BLaER1 treated with 17β-estradiol and CSF1 and Interleukin-3, amounts not matched to agents 10 nM and 100 nM (cell line): ENCODE measurements around the gene AGPAT1.

ENCODE experiments used
- H3K27ac ChIP-seq, 11 experiments: shearing (Covaris generic); formaldehyde crosslinking; 2 replicates each; pipeline ENCODE4 v1.8.1; 2022
- H3K27me3 ChIP-seq, 11 experiments: shearing (Covaris generic); formaldehyde crosslinking; 2 replicates each; pipeline ENCODE4 v1.8.1; 2022
- H3K36me3 ChIP-seq, 11 experiments: shearing (Covaris generic); formaldehyde crosslinking; 2 replicates each; pipeline ENCODE4 v1.8.1; 2022
- H3K4me1 ChIP-seq, 10 experiments: shearing (Covaris generic); formaldehyde crosslinking; 2 replicates each; pipeline ENCODE4 v1.8.1; 2022
- H3K4me2 ChIP-seq, 11 experiments: shearing (Covaris generic); formaldehyde crosslinking; 2 replicates each; pipeline ENCODE4 v1.8.1; 2022
- H3K4me3 ChIP-seq, 10 experiments: shearing (Covaris generic); formaldehyde crosslinking; 2 replicates each; pipeline ENCODE4 v1.8.1; 2022
- H3K9ac ChIP-seq, 11 experiments: shearing (Covaris generic); formaldehyde crosslinking; 2 replicates each; pipeline ENCODE4 v1.8.1; 2022
- H3K9me3 ChIP-seq, 11 experiments: shearing (Covaris generic); formaldehyde crosslinking; replicated peaks in 1 of 11; 2 replicates each; pipeline ENCODE4 v1.8.1; 2022
- H4K20me1 ChIP-seq, 11 experiments: shearing (Covaris generic); formaldehyde crosslinking; 2 replicates each; pipeline ENCODE4 v1.8.1; 2022
- Cebpa-rat ChIP-seq, 11 experiments: shearing (Covaris generic); IDR thresholded peaks; 2 replicates each; pipeline ENCODE4 v1.8.1; 2022

AGPAT1 gene

GRCh38 chr6:32177788-32178546 lies 2.1 kb upstream of the AGPAT1 start, which contains the start of gene RNF5:
Gene RNF5, plus strand, starts transcription at chr6:32178405. Its CDS starts 107 bp downstream, at chr6:32178512.
- peak within 1 kb of the TSS; percentile 92 to 99 (median 96) for H3K4me2 ChIP-seq
- H3K27me3 ChIP-seq: no peaks in the 10 kb centered on the region
- no peak for TF ChIP-seq Cebpa-rat (IDR thresholded peaks at IDR 0.05)
- H3K36me3 ChIP-seq: peaks cover 24 to 37% (median 34%) of the 10 kb centered on the region in 11 experiments
- peak within 1 kb of the TSS; percentile 80 to 94 (median 90) for H3K27ac ChIP-seq
- H3K9me3 ChIP-seq: no peaks in the 10 kb centered on the region
- peak within 1 kb of the TSS; percentile 73 to 90 (median 82) for H3K4me3 ChIP-seq
- H4K20me1 ChIP-seq: peaks cover 0 to 8% (median 0%) of the 10 kb centered on the region in 11 experiments; a peak in 2 of 22 replicates
- H3K4me1 ChIP-seq: peaks cover 56 to 84% (median 77%) of the 10 kb centered on the region in 10 experiments
- H3K9ac ChIP-seq: peak within 1 kb of the TSS; percentile 81 to 92 (median 90)

- Histone ChIP-seq H3K9ac (peak overlapping the region; percentile 81 to 92 (median 90)), H4K20me1 (peaks cover 0 to under 1% (median 0%) of the 10 kb centered on the region in 11 experiments; a peak in 1 of 22 replicates), H3K4me2 (peak overlapping the region; percentile 88 to 98 (median 92)), H3K36me3 (peaks cover 17 to 30% (median 27%) of the 10 kb centered on the region in 11 experiments), H3K9me3 (no peaks in the 10 kb centered on the region), H3K4me1 (peaks cover 61 to 83% (median 77%) of the 10 kb centered on the region in 10 experiments), H3K27ac (peak overlapping the region; percentile 80 to 94 (median 90)), H3K27me3 (no peaks in the 10 kb centered on the region), H3K4me3 (peak overlapping the region; percentile 73 to 90 (median 82))
- no peak for TF ChIP-seq Cebpa-rat (IDR thresholded peaks at IDR 0.05)
Observed at GRCh38 chr6:32177183-32177787, 1.4 kb upstream of the AGPAT1 start.

- Histone ChIP-seq H3K27me3 (no peaks in the 10 kb centered on the region), H3K36me3 (peaks cover 12 to 25% (median 21%) of the 10 kb centered on the region in 11 experiments), H3K27ac (peak overlapping the region; percentile 80 to 94 (median 90)), H3K9me3 (no peaks in the 10 kb centered on the region), H3K4me1 (peaks cover 61 to 80% (median 73%) of the 10 kb centered on the region in 10 experiments), H4K20me1 (no peaks in the 10 kb centered on the region; a peak in 1 of 22 replicates), H3K4me3 (peak overlapping the region; percentile 73 to 90 (median 82)), H3K4me2 (peak overlapping the region; percentile 88 to 98 (median 92)), H3K9ac (peak overlapping the region; percentile 81 to 92 (median 90))
- TF ChIP-seq Cebpa-rat (IDR thresholded peaks at IDR 0.05): no peak
Observed at GRCh38 chr6:32176476-32177182, 745 bp upstream of the AGPAT1 start.

GRCh38 chr6:32175322-32175710 lies 568 bp downstream of the AGPAT1 start:
- Histone ChIP-seq H3K9me3 (no peaks in the 10 kb centered on the region), H3K9ac (peak overlapping the region; percentile 86 to 92 (median 90)), H3K27me3 (no peaks in the 10 kb centered on the region), H3K4me3 (peak overlapping the region; percentile 73 to 90 (median 82)), H3K4me2 (peak overlapping the region; percentile 92 to 100 (median 98)), H3K27ac (peak overlapping the region; percentile 78 to 94 (median 86)), H3K36me3 (peaks cover 11 to 25% (median 19%) of the 10 kb centered on the region in 11 experiments), H3K4me1 (peaks cover 61 to 69% (median 63%) of the 10 kb centered on the region in 10 experiments), H4K20me1 (no peaks in the 10 kb centered on the region; a peak in 1 of 22 replicates)
- TF ChIP-seq Cebpa-rat (IDR thresholded peaks at IDR 0.05): no peak

- peaks cover 18 to 25% (median 21%) of the 10 kb centered on the region in 11 experiments for H3K36me3 ChIP-seq
- H3K4me2 ChIP-seq: peak overlapping the region; percentile 92 to 100 (median 98)
- no peak overlapping the region for H3K9ac ChIP-seq
- peaks cover 52 to 64% (median 54%) of the 10 kb centered on the region in 10 experiments for H3K4me1 ChIP-seq
- H3K4me3 ChIP-seq: peak overlapping the region in 5 of 10 experiments; percentile 79 to 90 (median 86); a peak in 6 of 20 replicates
- no peaks in the 10 kb centered on the region; a peak in 1 of 22 replicates for H4K20me1 ChIP-seq
- H3K27ac ChIP-seq: no peak overlapping the region
- H3K27me3 ChIP-seq: no peaks in the 10 kb centered on the region
- no peaks in the 10 kb centered on the region for H3K9me3 ChIP-seq
- TF ChIP-seq Cebpa-rat (IDR thresholded peaks at IDR 0.05): no peak
Observed at GRCh38 chr6:32174416-32174815, 1.5 kb downstream of the AGPAT1 start.

GRCh38 chr6:32173051-32173727 lies 2.7 kb downstream of the AGPAT1 start:
- Histone ChIP-seq H3K27ac (peak overlapping the region in 7 of 11 experiments; percentile 12 to 56 (median 27); a peak in 11 of 22 replicates), H3K9me3 (no peaks in the 10 kb centered on the region), H3K9ac (peak overlapping the region in 6 of 11 experiments; percentile 0 to 20 (median 6); a peak in 4 of 22 replicates), H4K20me1 (peaks cover 0 to 6% (median 0%) of the 10 kb centered on the region in 11 experiments; a peak in 2 of 22 replicates), H3K4me3 (peak overlapping the region in 1 of 10 experiments; percentile 11; a peak in 2 of 20 replicates), H3K4me1 (peaks cover 47 to 58% (median 49%) of the 10 kb centered on the region in 10 experiments), H3K27me3 (no peaks in the 10 kb centered on the region), H3K4me2 (peak overlapping the region; percentile 3 to 100 (median 97); a peak in 21 of 22 replicates), H3K36me3 (peaks cover 29 to 36% (median 33%) of the 10 kb centered on the region in 11 experiments)
- TF ChIP-seq Cebpa-rat (IDR thresholded peaks at IDR 0.05): no peak

GRCh38 chr6:32171234-32171633 lies 4.7 kb downstream of the AGPAT1 start:
- Histone ChIP-seq H3K9ac (no peak overlapping the region), H3K36me3 (peaks cover 48 to 56% (median 52%) of the 10 kb centered on the region in 11 experiments)

GRCh38 chr6:32170294-32170693 lies 5.6 kb downstream of the AGPAT1 start:
- Histone ChIP-seq H3K36me3 (peaks cover 49 to 65% (median 58%) of the 10 kb centered on the region in 11 experiments), H3K9me3 (no peaks in the 10 kb centered on the region), H3K9ac (no peak overlapping the region), H3K4me3 (no peak overlapping the region), H3K27ac (no peak overlapping the region), H3K4me2 (no peak overlapping the region; a peak in 1 of 22 replicates), H4K20me1 (peaks cover 0 to 29% (median 0%) of the 10 kb centered on the region in 11 experiments; a peak in 2 of 22 replicates), H3K4me1 (peaks cover 29 to 45% (median 37%) of the 10 kb centered on the region in 10 experiments), H3K27me3 (no peaks in the 10 kb centered on the region)
- TF ChIP-seq Cebpa-rat (IDR thresholded peaks at IDR 0.05): no peak

More at GRCh38 chr6:32171234-32171633, 4.7 kb downstream of the AGPAT1 start:
- H3K9me3 ChIP-seq: no peaks in the 10 kb centered on the region
- H3K27ac ChIP-seq: no peak overlapping the region
- no peaks in the 10 kb centered on the region for H3K27me3 ChIP-seq
- peaks cover 34 to 50% (median 40%) of the 10 kb centered on the region in 10 experiments for H3K4me1 ChIP-seq
- no peak overlapping the region for H3K4me3 ChIP-seq
- peaks cover 0 to 25% (median 0%) of the 10 kb centered on the region in 11 experiments; a peak in 2 of 22 replicates for H4K20me1 ChIP-seq
- no peak for TF ChIP-seq Cebpa-rat (IDR thresholded peaks at IDR 0.05)
- H3K4me2 ChIP-seq: no peak overlapping the region
